Transverse colon (tissue), 3 donors: ENCODE data around the gene FADD.

Source experiments
- POLR2A ChIP-seq: fragments of 450-650 bp; IDR thresholded peaks from one replicate; pipeline ENCODE4 v1.6.1; 2016; ENCODE audit warnings: antibody characterized with exemption, mild to moderate bottlenecking, moderate library complexity
- TF ChIP-seq, protein P1 (sequence below), 5 experiments: fragments of 200-600 bp in 3 of 5; fragments of 450-650 bp in 2 of 5; sonication (generic) in 3 of 5; IDR thresholded peaks; 1 replicate in 2 of 5; 2 replicates in 3 of 5; pipeline ENCODE4 v1.5.1; 2016 to 2017; ENCODE audit warnings: antibody characterized with exemption in 5 of 5, inconsistent platforms in 3 of 5, mild to moderate bottlenecking in 2 of 5, moderate library complexity in 1 of 5

DNA sequence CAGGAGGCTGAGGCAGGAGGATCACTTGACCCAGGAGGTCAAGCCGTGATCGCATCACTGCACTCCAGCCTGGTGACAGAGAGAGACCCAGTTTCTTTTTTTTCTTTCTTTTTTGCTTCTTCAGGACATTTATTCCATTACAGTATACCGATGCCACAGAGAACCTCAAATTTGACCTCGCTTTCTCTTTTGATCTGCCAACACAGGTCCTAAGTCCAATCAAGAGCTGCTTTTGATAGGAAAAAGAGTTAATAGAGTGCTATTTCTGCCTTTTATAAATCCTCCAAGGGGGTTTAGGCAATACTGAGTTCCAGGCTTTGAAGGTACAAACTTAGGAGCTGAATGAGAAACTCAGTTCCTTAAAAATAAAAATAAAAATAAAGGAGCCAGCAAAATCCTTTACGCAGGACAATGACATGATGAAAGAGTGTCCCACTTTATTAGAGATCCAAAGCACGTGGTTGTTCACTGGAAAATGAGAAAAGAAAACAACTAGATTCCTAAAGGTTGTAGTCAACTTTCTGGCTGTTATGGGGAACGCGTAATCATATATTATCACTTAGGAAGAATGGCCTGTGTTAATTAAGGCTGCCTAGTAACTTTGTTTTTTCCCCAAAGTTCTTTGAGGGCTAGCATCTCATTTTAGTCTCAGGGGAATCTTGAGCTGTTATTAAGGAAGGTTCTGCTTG lies 27.2 kb downstream of the FADD start:
- TF ChIP-seq POLR2A = no peak
- TF ChIP-seq, protein P1, sequence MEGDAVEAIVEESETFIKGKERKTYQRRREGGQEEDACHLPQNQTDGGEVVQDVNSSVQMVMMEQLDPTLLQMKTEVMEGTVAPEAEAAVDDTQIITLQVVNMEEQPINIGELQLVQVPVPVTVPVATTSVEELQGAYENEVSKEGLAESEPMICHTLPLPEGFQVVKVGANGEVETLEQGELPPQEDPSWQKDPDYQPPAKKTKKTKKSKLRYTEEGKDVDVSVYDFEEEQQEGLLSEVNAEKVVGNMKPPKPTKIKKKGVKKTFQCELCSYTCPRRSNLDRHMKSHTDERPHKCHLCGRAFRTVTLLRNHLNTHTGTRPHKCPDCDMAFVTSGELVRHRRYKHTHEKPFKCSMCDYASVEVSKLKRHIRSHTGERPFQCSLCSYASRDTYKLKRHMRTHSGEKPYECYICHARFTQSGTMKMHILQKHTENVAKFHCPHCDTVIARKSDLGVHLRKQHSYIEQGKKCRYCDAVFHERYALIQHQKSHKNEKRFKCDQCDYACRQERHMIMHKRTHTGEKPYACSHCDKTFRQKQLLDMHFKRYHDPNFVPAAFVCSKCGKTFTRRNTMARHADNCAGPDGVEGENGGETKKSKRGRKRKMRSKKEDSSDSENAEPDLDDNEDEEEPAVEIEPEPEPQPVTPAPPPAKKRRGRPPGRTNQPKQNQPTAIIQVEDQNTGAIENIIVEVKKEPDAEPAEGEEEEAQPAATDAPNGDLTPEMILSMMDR (IDR thresholded peaks at IDR 0.05) = no peak
